HepG2 (cell line): ENCODE measurements around the gene CUEDC2. TPM values are rescaled to one million over a fixed set of nuclear protein-coding genes. Genes with fewer than 3 reads are reported as not detected.

ENCODE experiments used
- BRCA1 ChIP-seq: sonication (generic); formaldehyde crosslinking; IDR thresholded peaks from 2 replicates; pipeline ENCODE4 v1.4.0; 2020; ENCODE audit warnings: missing genetic modification reagents
- EEA1 ChIP-seq: sonication (generic); formaldehyde crosslinking; IDR thresholded peaks from 2 replicates; pipeline ENCODE4 v1.5.1; 2020; ENCODE audit warnings: mild to moderate bottlenecking, missing genetic modification reagents, borderline replicate concordance
- HCFC1 ChIP-seq: fragments of 150-350 bp; IDR thresholded peaks from 2 replicates; pipeline ENCODE4 v1.6.1; 2014; ENCODE audit warnings: low read depth, low read length
- HMG20A ChIP-seq: IDR thresholded peaks from 2 replicates; pipeline ENCODE4 v1.6.1; 2016; ENCODE audit warnings: borderline replicate concordance
- JUND ChIP-seq: sonication (generic); formaldehyde crosslinking; IDR thresholded peaks from 2 replicates; pipeline ENCODE4 v1.8.0; 2022; ENCODE audit warnings: mild to moderate bottlenecking, missing genetic modification reagents
- MXD4 ChIP-seq: IDR thresholded peaks from 2 replicates; pipeline ENCODE4 v1.6.1; 2016; ENCODE audit warnings: mild to moderate bottlenecking, missing biosample characterization, missing genetic modification reagents
- NCOR1 ChIP-seq: fragments of 200-600 bp; sonication (generic); IDR thresholded peaks from 2 replicates; pipeline ENCODE4 v1.7.0; 2017; ENCODE audit warnings: antibody characterized with exemption, low read length, borderline replicate concordance
- NFYB ChIP-seq: sonication (generic); formaldehyde crosslinking; IDR thresholded peaks from 2 replicates; pipeline ENCODE4 v1.4.0; 2020; ENCODE audit warnings: missing genetic modification reagents
- PTBP1 ChIP-seq: fragments of 200-400 bp; formaldehyde crosslinking; IDR thresholded peaks from 2 replicates; pipeline ENCODE4 v1.6.1; 2018; ENCODE audit warnings: low read length, low read depth; ENCODE audit not compliant: poor library complexity, severe bottlenecking
- RFX5 ChIP-seq: IDR thresholded peaks from 2 replicates; pipeline ENCODE4 v1.6.1; 2011; ENCODE audit warnings: low read depth, low read length, improper control_type of control experiment
- RXRB ChIP-seq: IDR thresholded peaks from 2 replicates; pipeline ENCODE4 v1.6.1; 2016; ENCODE audit warnings: borderline replicate concordance, missing genetic modification reagents, missing compliant biosample characterization
- TARDBP ChIP-seq: sonication (generic); formaldehyde crosslinking; IDR thresholded peaks from 2 replicates; pipeline ENCODE4 v1.8.0; 2022; ENCODE audit warnings: mild to moderate bottlenecking, missing genetic modification reagents
- ZKSCAN8 ChIP-seq: IDR thresholded peaks from 2 replicates; pipeline ENCODE4 v1.6.1; 2016; ENCODE audit warnings: borderline replicate concordance, missing genetic modification reagents, missing compliant biosample characterization
- ZMAT3 ChIP-seq: sonication (generic); formaldehyde crosslinking; conservative IDR thresholded peaks from 2 replicates; pipeline ENCODE4 v1.7.0; 2021; ENCODE audit warnings: missing genetic modification reagents
- ZNF232 ChIP-seq: sonication (generic); formaldehyde crosslinking; IDR thresholded peaks from 2 replicates; pipeline ENCODE4 v1.4.0; 2020; ENCODE audit warnings: missing genetic modification reagents, borderline replicate concordance
- ZNF326 ChIP-seq: sonication (generic); formaldehyde crosslinking; IDR thresholded peaks from 2 replicates; pipeline ENCODE4 v1.4.0; 2020; ENCODE audit warnings: missing genetic modification reagents, borderline replicate concordance
- ZNF616 ChIP-seq: sonication (generic); formaldehyde crosslinking; IDR thresholded peaks from 2 replicates; pipeline ENCODE4 v1.5.0; 2020; ENCODE audit warnings: low read depth, mild to moderate bottlenecking, missing genetic modification reagents
- ZNF660 ChIP-seq: sonication (generic); formaldehyde crosslinking; IDR thresholded peaks from 2 replicates; pipeline ENCODE4 v1.5.1; 2020; ENCODE audit warnings: mild to moderate bottlenecking, low read depth, missing genetic modification reagents, borderline replicate concordance
- ZNF777 ChIP-seq: sonication (generic); formaldehyde crosslinking; IDR thresholded peaks from 2 replicates; pipeline ENCODE4 v1.4.0; 2020; ENCODE audit warnings: missing genetic modification reagents
- ZSCAN9 ChIP-seq: IDR thresholded peaks from 2 replicates; pipeline ENCODE4 v1.6.1; 2016; ENCODE audit warnings: borderline replicate concordance
- ZXDC ChIP-seq: sonication (generic); formaldehyde crosslinking; IDR thresholded peaks from 2 replicates; pipeline ENCODE4 v1.5.0; 2020; ENCODE audit warnings: mild to moderate bottlenecking, missing genetic modification reagents
- polyA plus RNA-seq, 8 experiments: library from polyadenylated mRNA; depleted of rRNA in 3 of 8; stranded (reverse) in 7 of 8; unstranded in 1 of 8; fragments of >200 nt; fragmentation: Illumina TruSeq in 4 of 8; extraction: Trizol in 4 of 8; gene quantifications; 2 replicates each; pipeline versions ENCODE4 v1.2.1 to v1.2.3, GENCODE V29; 2011 to 2016; ENCODE audit warnings: low read depth in 4 of 8, missing spikeins in 1 of 8, mixed read lengths in 1 of 8; ENCODE audit not compliant: insufficient read depth in 1 of 8
- total RNA-seq, 5 experiments: library from RNA; depleted of rRNA; stranded (reverse); fragments of >200 nt; fragmentation: Illumina TruSeq; extraction: Trizol; gene quantifications; 2 replicates each; pipeline ENCODE4 v1.2.3, GENCODE V29; 2016; ENCODE audit warnings: low read depth in 1 of 5
- TF ChIP-seq, protein P1 (sequence below): IDR thresholded peaks from 2 replicates; pipeline ENCODE4 v1.6.1; 2012; ENCODE audit warnings: low read length, improper control_type of control experiment
- TF ChIP-seq, protein P2 (sequence below): sonication (generic); formaldehyde crosslinking; IDR thresholded peaks from 2 replicates; pipeline ENCODE4 v1.4.0; 2020; ENCODE audit warnings: missing genetic modification reagents

The CUEDC2 gene
- total and polyA plus RNA-seq, 2 of the 13 experiments (the other 11 are each of a cell fraction or from before 2014, with no cell fraction given) = 13.1 to 18.4 TPM

DNA sequence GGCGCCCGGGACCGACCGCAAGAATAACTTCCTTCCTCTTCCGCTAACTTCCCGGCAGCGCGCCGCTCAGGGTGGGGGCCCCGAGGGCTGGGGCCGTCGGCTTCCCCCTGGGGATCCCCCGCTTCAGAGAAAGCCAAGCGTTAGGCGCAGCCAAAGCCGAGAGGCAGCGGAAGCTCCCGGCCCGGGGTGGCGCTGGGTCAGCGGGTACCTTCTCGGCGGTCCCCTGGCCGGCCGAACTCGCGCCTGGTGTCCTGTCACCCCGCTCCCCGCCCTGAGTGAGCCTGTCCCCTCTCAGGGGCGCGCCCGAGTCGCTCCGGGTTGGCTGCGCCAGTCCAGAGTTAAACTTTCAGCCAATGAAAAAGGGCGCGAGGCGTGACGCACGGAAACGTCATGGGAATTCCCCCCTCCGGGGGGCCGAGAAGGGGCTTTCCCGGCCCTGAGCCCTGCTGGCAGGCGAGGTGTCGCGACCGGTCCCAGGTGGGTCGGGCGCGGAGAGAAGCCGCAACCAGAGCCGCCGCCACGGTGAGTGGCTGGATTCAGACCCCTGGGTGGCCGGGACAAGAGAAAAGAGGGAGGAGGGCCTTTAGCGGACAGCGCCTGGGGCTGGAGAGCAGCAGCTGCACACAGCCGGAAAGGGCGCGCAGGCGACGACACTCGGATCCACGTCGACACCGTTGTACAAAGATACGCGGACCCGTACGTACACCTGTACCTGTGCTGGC, 38.1 kb downstream of the CUEDC2 start (continued):
- TF ChIP-seq ZKSCAN8 (CRISPR knock-in tag) (no peak), RXRB (no peak), BRCA1 (CRISPR knock-in tag) (peak; percentile 63; the same call in 1 of the 2 replicates), ZNF660 (CRISPR knock-in tag) (no peak), NCOR1 (peak; percentile 19; the same call in 1 of the 2 replicates), HMG20A (no peak), ZMAT3 (CRISPR knock-in tag) (no peak), ZSCAN9 (CRISPR knock-in tag) (peak; percentile 21; the same call in 1 of the 2 replicates), ZNF326 (CRISPR knock-in tag) (no peak), EEA1 (no peak), ZNF777 (peak; percentile 92), JUND (CRISPR knock-in tag) (no peak), TARDBP (no peak), RFX5 (peak; percentile 76), HCFC1 (no peak), PTBP1 (no peak), ZNF616 (CRISPR knock-in tag) (no peak), NFYB (peak; percentile 91), MXD4 (CRISPR knock-in tag) (peak; percentile 58; the same call in 1 of the 2 replicates), ZXDC (CRISPR knock-in tag) (no peak), ZNF232 (peak; percentile 20; the same call in 1 of the 2 replicates)
- TF ChIP-seq, protein P1, sequence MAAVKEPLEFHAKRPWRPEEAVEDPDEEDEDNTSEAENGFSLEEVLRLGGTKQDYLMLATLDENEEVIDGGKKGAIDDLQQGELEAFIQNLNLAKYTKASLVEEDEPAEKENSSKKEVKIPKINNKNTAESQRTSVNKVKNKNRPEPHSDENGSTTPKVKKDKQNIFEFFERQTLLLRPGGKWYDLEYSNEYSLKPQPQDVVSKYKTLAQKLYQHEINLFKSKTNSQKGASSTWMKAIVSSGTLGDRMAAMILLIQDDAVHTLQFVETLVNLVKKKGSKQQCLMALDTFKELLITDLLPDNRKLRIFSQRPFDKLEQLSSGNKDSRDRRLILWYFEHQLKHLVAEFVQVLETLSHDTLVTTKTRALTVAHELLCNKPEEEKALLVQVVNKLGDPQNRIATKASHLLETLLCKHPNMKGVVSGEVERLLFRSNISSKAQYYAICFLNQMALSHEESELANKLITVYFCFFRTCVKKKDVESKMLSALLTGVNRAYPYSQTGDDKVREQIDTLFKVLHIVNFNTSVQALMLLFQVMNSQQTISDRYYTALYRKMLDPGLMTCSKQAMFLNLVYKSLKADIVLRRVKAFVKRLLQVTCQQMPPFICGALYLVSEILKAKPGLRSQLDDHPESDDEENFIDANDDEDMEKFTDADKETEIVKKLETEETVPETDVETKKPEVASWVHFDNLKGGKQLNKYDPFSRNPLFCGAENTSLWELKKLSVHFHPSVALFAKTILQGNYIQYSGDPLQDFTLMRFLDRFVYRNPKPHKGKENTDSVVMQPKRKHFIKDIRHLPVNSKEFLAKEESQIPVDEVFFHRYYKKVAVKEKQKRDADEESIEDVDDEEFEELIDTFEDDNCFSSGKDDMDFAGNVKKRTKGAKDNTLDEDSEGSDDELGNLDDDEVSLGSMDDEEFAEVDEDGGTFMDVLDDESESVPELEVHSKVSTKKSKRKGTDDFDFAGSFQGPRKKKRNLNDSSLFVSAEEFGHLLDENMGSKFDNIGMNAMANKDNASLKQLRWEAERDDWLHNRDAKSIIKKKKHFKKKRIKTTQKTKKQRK = no peak
- TF ChIP-seq, protein P2, sequence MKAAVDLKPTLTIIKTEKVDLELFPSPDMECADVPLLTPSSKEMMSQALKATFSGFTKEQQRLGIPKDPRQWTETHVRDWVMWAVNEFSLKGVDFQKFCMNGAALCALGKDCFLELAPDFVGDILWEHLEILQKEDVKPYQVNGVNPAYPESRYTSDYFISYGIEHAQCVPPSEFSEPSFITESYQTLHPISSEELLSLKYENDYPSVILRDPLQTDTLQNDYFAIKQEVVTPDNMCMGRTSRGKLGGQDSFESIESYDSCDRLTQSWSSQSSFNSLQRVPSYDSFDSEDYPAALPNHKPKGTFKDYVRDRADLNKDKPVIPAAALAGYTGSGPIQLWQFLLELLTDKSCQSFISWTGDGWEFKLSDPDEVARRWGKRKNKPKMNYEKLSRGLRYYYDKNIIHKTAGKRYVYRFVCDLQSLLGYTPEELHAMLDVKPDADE (CRISPR knock-in tag) = no peak
